Muscle layer of duodenum (tissue), 2 donors: ENCODE data around the gene C11orf91.

Experiments
- H3K27ac ChIP-seq: one replicate; pipeline ENCODE4 v1.7.0; 2013; ENCODE audit warnings: mild to moderate bottlenecking, low read length
- H3K27me3 ChIP-seq: one replicate; pipeline ENCODE4 v1.7.0; 2013; ENCODE audit warnings: low read depth, mild to moderate bottlenecking, control low read depth, low read length
- H3K36me3 ChIP-seq, 2 donors: one replicate each; pipeline ENCODE4 v1.7.0; 2013; ENCODE audit warnings: low read length in 2 of 2, control low read depth in 1 of 2, mild to moderate bottlenecking in 1 of 2; ENCODE audit not compliant: insufficient read depth in 2 of 2, control insufficient read depth in 1 of 2
- H3K4me1 ChIP-seq, 2 donors: one replicate each; pipeline ENCODE4 v1.7.0; 2013; ENCODE audit warnings: low read length in 2 of 2, mild to moderate bottlenecking in 2 of 2, control low read depth in 1 of 2, moderate library complexity in 1 of 2; ENCODE audit not compliant: insufficient read depth in 2 of 2, control insufficient read depth in 1 of 2
- H3K4me3 ChIP-seq, 2 donors: one replicate each; pipeline ENCODE4 v1.7.0; 2013; ENCODE audit warnings: low read length in 2 of 2, low read depth in 1 of 2, mild to moderate bottlenecking in 1 of 2
- H3K9me3 ChIP-seq, 2 donors: one replicate each; pipeline ENCODE4 v1.7.0; 2013; ENCODE audit warnings: low read length in 2 of 2, control low read depth in 1 of 2, mild to moderate bottlenecking in 1 of 2; ENCODE audit not compliant: control insufficient read depth in 1 of 2
- donor health status: healthy.

The C11orf91 gene

GRCh38 chr11:33704240-33705002 lies 3.8 kb upstream of the C11orf91 start:
- no peaks in the 10 kb centered on the region for H3K9me3 ChIP-seq
- H3K36me3 ChIP-seq: peaks cover 15 to 25% of the 10 kb centered on the region in 2 donors
- peaks cover 0 to 11% of the 10 kb centered on the region in 2 donors for H3K4me1 ChIP-seq
- H3K27me3 ChIP-seq: no peaks in the 10 kb centered on the region
- H3K4me3 ChIP-seq: no peak overlapping the region
- peak overlapping the region; percentile 32 for H3K27ac ChIP-seq

DNA sequence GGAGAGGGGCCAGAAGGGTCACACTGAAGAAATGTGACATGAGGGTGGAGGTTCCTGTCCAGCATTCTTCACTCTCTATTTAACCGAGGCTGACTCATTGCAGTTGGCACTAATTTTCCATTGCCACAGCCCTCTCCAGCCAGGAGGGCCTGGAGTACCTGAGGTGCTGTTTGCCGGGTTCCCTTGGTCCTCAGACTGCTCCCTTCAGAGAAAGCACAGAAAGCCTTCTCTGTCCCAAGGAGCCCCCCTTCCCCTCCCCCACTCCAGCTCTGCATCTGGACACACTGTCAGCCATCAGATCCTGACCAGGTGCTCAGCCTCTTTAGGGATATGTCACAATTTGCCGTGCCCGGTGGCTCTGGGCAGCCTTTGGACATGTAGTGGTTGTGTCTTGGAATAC lies 3.2 kb upstream of the C11orf91 start:
- Histone ChIP-seq H3K27me3 (no peaks in the 10 kb centered on the region), H3K36me3 (peaks cover 9 to 19% of the 10 kb centered on the region in 2 donors), H3K4me1 (peaks cover 0 to 4% of the 10 kb centered on the region in 2 donors), H3K9me3 (no peaks in the 10 kb centered on the region), H3K27ac (peak overlapping the region; percentile 32), H3K4me3 (no peak overlapping the region)

DNA sequence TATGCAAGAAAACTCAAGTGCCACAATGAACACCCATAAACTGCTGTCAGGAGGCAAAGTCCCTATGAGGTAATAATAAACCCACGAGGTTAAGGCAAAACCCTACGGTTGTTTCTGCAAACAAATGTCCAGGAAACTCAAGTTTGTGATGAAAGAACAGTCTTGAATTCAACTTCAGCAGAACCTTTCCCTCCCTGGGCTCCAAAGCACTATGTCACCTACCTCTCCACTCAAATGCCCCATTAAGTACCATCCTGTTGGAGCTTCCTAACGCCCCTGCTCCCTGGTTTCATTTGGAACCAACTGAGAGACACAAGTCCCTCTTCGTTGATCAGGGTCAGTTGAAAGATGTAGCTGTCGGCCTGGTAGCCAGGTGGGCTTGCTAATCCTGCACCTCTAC lies 2.6 kb upstream of the C11orf91 start:
- peaks cover 4 to 19% of the 10 kb centered on the region in 2 donors for H3K36me3 ChIP-seq
- H3K27ac ChIP-seq: peak overlapping the region; percentile 57
- peaks cover 0 to 4% of the 10 kb centered on the region in 2 donors for H3K4me1 ChIP-seq
- H3K9me3 ChIP-seq: no peaks in the 10 kb centered on the region
- H3K4me3 ChIP-seq: no peak overlapping the region
- H3K27me3 ChIP-seq: no peaks in the 10 kb centered on the region

DNA sequence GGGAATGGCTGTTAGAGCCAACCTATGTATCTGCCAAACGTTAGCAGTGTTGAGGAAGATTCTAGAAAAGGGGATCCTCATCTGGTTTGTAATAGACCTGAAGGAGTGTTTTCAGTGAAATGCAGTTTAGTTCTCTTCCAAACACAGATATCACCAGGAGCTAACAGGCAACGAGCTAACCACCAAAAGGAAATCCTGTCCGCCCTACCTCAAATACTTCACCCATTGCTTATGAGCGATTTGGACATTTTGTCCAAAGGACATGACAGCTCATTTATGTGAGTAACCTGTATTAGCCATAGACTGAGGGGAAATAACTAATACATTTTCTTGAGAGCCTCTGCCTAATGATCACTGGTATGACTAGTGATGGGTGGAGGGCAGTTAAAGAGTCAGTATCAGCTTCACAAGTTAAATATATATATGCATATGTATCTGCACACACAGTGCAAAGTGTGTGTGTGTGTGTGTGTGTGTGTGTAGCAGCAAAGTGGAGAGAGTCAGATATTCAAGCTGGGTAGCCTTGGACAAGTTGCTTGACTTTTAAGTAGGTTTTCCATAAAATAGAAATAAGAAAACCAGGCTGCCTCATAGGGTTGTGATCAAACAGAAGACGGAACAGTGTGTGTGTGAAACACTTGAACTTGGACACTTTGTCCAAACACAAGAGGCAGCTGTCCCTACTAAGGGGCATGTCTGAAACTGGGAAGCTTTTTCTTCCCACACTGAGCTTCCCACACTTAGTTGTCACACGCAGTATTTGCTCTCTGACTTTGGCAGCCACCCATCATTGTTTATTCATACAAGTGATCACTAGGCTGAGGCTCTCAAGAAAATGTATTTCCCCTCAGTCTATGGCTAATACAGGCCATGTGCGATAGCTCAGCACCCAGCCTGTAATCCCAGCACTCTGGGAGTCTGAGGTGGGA lies 940 bp upstream of the C11orf91 start:
- Histone ChIP-seq H3K4me3 (peak overlapping the region; percentile 64 to 66), H3K27ac (peak overlapping the region; percentile 58), H3K9me3 (no peaks in the 10 kb centered on the region), H3K27me3 (no peaks in the 10 kb centered on the region), H3K36me3 (peaks cover 0 to 9% of the 10 kb centered on the region in 2 donors), H3K4me1 (peaks cover 0 to 4% of the 10 kb centered on the region in 2 donors)

DNA sequence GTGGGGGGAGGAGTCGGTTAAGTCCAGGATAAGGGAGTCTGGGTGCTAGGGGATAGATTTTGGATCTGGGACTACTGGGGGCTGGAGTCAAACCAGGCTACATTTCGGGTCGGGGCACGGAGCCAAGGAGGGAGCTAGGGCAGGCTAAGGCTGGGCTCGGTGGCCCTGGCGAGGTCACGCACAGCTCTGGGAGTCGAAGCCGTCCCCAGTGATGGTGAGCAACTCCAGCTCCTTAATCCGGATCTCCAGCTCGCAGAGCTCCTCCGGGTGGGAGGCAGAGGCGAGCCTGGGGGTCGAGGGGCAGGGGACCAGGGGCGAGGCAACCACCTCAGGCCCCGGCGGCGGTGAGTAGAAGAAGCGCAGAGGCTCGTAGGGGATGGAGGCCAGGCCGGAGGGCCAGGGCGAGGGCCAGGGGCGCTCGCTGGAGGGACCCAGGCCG lies 544 bp downstream of the C11orf91 start:
- peaks cover 0 to 4% of the 10 kb centered on the region in 2 donors for H3K4me1 ChIP-seq

DNA sequence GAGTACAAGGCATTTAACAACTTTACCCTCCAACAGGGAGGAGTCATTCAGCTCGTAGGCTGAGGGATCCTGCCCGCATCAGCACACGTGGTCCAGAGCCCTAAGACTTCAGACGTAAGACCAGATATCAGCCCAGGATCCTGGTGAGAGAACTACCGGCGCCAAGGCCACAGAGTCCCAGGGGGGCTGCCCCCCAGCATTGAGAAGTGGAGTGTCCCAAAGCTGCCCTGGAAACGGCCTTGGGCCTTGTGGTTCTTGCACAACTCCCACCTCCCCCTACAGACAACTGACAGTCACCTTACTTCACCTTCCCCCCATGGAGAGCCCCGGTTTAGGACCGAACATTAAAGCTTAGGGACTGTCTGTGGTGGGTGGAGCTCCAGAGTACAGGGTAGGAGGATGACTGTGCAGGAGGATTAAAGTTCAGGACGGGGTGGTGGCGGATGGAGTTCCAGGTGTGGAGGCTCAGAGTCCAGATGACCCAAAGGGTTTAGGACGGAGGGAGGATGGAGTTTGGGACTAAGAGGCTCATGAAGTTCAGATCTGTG lies 1.0 kb downstream of the C11orf91 start:
- no peaks in the 10 kb centered on the region for H3K27me3 ChIP-seq
- peaks cover 0 to 4% of the 10 kb centered on the region in 2 donors for H3K4me1 ChIP-seq
- H3K36me3 ChIP-seq: no peaks in the 10 kb centered on the region
- no peak overlapping the region for H3K27ac ChIP-seq
- H3K9me3 ChIP-seq: no peaks in the 10 kb centered on the region
- peak overlapping the region in 1 of 2 donors; percentile 66 for H3K4me3 ChIP-seq

More for the DNA sequence above, 544 bp downstream of the C11orf91 start:
- Histone ChIP-seq H3K4me3 (peak overlapping the region in 1 of 2 donors; percentile 66), H3K36me3 (peaks cover 0 to 2% of the 10 kb centered on the region in 2 donors), H3K9me3 (no peaks in the 10 kb centered on the region), H3K27ac (no peak overlapping the region), H3K27me3 (no peaks in the 10 kb centered on the region)

DNA sequence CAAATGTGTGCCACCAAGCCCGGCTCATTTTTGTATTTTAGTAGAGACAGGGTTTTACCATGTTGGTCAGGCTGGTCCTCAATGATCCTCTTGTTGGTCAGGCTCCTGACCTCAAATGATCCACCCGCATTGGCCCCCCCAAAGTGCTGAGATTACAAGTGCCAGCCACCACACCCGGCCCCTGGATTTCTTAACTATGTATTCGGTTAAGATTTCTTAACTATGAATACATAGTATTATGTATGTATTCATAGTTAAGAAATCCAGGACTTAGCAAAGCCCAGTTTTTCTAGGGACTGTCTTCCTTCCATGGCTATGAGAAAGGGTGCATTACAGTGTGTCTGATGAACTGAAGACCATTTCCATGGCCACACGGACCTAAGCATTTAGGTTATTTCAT lies 1.7 kb downstream of the C11orf91 start:
- Histone ChIP-seq H3K4me3 (no peak overlapping the region), H3K9me3 (no peaks in the 10 kb centered on the region), H3K27ac (no peak overlapping the region), H3K27me3 (no peaks in the 10 kb centered on the region), H3K36me3 (no peaks in the 10 kb centered on the region), H3K4me1 (peaks cover 0 to 4% of the 10 kb centered on the region in 2 donors)

DNA sequence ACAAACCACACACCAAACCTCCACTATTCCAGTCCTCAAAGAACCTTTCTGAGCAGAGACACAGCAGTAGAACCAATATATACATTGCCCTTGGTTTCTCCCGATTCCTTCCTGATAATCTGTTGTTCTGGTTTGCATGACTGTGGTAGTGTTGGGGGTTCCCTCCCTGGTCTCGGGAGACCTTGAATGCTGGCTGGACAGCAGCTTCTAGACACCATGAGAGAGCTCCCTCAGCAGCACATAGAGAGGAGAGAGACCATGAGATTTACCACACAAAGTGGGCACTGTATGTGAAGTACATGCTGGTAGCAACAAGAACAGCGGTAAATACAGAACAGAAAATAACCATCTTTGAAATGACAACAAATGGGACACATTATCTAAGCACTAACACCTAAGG lies 2.6 kb downstream of the C11orf91 start:
- Histone ChIP-seq H3K27ac (no peak overlapping the region), H3K4me1 (peaks cover 0 to 4% of the 10 kb centered on the region in 2 donors), H3K27me3 (no peaks in the 10 kb centered on the region), H3K36me3 (no peaks in the 10 kb centered on the region), H3K9me3 (no peaks in the 10 kb centered on the region), H3K4me3 (no peak overlapping the region)

DNA sequence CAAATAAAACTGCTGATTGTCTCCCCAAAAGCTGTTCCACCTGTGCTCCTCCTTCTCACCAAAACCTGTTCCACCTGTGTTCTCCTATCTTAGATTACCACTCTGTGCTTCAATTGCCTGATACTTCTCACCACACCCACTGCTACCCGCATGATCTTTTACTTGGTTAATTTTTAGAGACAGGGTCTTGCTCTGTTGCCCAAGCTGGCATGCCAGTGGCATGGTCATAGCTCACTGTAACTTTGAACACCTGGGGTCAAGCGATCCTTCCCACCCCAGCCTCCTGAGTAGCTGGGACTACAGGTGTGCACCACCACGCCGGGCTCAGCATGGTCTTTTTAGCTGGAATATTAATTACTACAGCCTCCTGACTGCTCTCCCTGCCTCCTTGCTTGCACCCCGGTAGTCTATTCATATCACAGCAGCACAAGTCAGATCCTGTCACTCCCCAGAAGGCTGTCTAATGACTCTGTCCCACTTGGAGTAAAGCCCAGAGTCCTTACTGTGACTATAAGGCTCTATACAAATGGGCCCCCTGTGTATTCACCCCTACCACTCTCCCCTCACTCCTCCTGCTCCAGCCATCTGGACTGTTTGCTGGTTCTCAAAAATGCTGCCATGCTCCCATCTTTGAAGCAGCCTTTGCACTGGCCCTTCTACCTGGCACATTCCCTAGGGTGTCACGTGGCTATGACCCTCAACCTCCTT lies 3.5 kb downstream of the C11orf91 start:
- Histone ChIP-seq H3K36me3 (no peaks in the 10 kb centered on the region), H3K4me1 (peaks cover 0 to 8% of the 10 kb centered on the region in 2 donors), H3K9me3 (no peaks in the 10 kb centered on the region), H3K4me3 (no peak overlapping the region), H3K27ac (no peak overlapping the region), H3K27me3 (no peaks in the 10 kb centered on the region)

GRCh38 chr11:33696411-33696810 lies 4.2 kb downstream of the C11orf91 start:
- Histone ChIP-seq H3K27ac (no peak overlapping the region), H3K36me3 (peaks cover 0 to 3% of the 10 kb centered on the region in 2 donors), H3K4me3 (no peak overlapping the region), H3K4me1 (peaks cover 0 to 12% of the 10 kb centered on the region in 2 donors), H3K9me3 (no peaks in the 10 kb centered on the region), H3K27me3 (no peaks in the 10 kb centered on the region)
